ENCODE data around the gene MAP7. TPM values are rescaled to one million over a fixed set of nuclear protein-coding genes. Genes with fewer than 3 reads are reported as not detected.

Gene MAP7
- total and polyA plus RNA-seq, 7 donors = 1.2 to 33.5 (median 3.3) TPM

DNA sequence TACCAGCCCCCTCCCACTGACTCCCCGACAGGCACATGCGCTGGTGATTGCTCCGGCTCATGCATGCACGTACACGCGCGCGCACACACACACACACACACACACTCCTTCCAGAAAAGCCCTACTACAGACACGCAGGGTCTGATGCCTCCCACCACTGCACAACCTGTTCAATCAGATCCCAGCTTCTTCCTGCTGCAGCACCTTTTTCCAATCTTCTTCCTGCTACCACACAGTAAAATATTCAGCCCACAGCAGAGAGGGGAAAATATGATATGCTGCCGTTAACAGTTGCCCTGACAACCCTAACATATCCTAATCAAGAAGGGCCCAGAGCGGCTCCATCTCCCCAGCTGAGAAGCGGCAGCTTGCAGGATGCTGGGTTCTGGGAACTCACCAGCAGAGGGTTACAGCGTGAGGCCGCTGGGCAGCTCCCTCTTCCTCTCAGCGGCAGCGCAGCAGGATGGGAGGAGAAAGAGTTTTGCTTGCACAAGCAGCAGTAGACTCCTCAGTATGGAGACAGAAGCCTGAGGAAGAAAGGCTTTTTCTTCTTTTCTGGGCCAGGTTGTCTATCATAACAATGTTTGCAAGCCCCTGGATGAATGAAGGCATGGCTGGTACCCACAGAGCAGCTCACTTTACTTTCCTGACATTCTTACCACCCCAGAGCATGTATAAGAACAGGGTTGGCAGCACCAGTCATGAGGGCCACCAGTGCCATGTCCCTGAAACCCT lies 23.9 kb downstream of the MAP7 start:
- intact Hi-C loops (cut with DNase I) = no loop called here
- peak; percentile 71 for DNase-seq
- Histone ChIP-seq H3K9me3 (no peaks in the 10 kb centered on the region), H3K4me3 (no peak overlapping the region), H3K4me1 (peaks cover 0 to 10% (median 1%) of the 10 kb centered on the region in 4 donors), H3K36me3 (no peaks in the 10 kb centered on the region), H3K27ac (no peak overlapping the region), H3K27me3 (peaks cover 0 to 3% (median 0%) of the 10 kb centered on the region in 3 donors)
- TF ChIP-seq, protein P1, sequence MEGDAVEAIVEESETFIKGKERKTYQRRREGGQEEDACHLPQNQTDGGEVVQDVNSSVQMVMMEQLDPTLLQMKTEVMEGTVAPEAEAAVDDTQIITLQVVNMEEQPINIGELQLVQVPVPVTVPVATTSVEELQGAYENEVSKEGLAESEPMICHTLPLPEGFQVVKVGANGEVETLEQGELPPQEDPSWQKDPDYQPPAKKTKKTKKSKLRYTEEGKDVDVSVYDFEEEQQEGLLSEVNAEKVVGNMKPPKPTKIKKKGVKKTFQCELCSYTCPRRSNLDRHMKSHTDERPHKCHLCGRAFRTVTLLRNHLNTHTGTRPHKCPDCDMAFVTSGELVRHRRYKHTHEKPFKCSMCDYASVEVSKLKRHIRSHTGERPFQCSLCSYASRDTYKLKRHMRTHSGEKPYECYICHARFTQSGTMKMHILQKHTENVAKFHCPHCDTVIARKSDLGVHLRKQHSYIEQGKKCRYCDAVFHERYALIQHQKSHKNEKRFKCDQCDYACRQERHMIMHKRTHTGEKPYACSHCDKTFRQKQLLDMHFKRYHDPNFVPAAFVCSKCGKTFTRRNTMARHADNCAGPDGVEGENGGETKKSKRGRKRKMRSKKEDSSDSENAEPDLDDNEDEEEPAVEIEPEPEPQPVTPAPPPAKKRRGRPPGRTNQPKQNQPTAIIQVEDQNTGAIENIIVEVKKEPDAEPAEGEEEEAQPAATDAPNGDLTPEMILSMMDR (IDR thresholded peaks at IDR 0.05) = no peak
- TF ChIP-seq POLR2AphosphoS5 (IDR thresholded peaks at IDR 0.05) = no peak
- TF ChIP-seq POLR2A (IDR thresholded peaks at IDR 0.05) = no peak
- TF ChIP-seq EP300 (IDR thresholded peaks at IDR 0.05) = no peak
- 27 to 69% methylated on average over 16 of the region's 16 CpGs for WGBS, 2 donors

DNA sequence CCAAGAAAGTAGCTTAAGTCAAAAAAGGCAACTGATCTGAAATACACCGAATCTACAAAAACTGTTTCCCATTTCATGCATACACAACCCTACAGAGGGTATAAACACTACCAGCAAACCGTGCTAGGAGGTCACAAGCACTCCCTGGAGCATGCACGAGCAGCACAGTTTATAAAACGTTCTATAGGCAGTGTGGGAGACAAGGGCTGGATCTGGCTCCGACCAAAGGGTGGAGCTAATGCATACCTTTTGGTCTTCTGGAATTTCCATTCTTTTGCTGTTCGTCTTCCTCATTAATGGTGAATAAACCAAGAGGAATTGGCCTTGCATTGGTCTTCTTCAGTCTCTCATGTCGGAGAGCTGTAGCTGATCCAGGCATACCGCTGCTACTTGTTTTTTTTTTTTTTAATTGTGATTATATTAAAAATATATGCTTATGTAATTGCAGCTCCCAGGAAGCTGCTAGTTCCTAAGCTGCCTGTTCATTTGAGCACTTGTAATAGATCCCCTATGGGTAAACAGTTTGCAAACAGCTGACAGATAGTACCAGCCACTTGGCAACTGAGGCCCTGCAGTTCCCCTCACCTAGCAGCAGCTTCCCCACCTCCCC lies 24.5 kb downstream of the MAP7 start:
- DNase-seq = no peak
- no peak overlapping the region for H3K27ac ChIP-seq
- peaks cover 0 to 10% (median 1%) of the 10 kb centered on the region in 4 donors for H3K4me1 ChIP-seq
- peaks cover 0 to 3% (median 0%) of the 10 kb centered on the region in 3 donors for H3K27me3 ChIP-seq
- H3K9me3 ChIP-seq = no peaks in the 10 kb centered on the region
- TF ChIP-seq EP300 (IDR thresholded peaks at IDR 0.05) = no peak
- no peak for TF ChIP-seq POLR2AphosphoS5 (IDR thresholded peaks at IDR 0.05)
- TF ChIP-seq, protein P1 (IDR thresholded peaks at IDR 0.05) = no peak
- no peak for TF ChIP-seq POLR2A (IDR thresholded peaks at IDR 0.05)
- no peaks in the 10 kb centered on the region for H3K36me3 ChIP-seq
- 45 to 68% methylated on average over 8 of the region's 8 CpGs for WGBS, 2 donors
- no peak overlapping the region for H3K4me3 ChIP-seq
- intact Hi-C loops (cut with DNase I) = no loop called here

DNA sequence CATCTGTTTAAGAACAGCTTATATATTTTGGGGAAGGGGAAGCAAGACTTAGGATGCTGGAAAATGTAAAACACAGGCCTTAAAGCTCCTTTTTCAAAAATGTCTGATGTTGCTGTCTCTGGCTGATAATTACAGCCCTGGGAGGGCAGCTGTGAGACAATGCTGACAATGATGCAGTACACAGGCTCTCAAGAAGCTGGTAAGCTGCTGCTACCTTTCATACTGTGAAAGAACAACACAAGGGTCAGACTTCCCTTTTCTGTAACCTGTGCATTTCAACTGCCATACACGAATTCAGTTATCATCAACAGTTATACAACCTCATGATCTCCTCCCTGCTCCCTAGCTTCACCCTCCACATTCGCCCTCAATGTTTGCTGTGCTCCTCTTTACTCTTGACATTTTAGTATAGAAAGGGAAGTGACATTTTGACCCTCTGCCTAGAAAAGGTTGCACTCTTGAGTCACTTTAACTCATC lies 25.2 kb downstream of the MAP7 start:
- DNase-seq = no peak
- H3K9me3 ChIP-seq = no peaks in the 10 kb centered on the region
- WGBS, 2 donors = 26 to 27% methylated on average over 2 of the region's 2 CpGs
- intact Hi-C loops (cut with DNase I) = no loop called here
- H3K36me3 ChIP-seq = no peaks in the 10 kb centered on the region
- H3K27me3 ChIP-seq = peaks cover 0 to 3% (median 0%) of the 10 kb centered on the region in 3 donors
- H3K4me3 ChIP-seq = no peak overlapping the region
- H3K27ac ChIP-seq = no peak overlapping the region
- H3K4me1 ChIP-seq = peaks cover 0 to 10% (median 1%) of the 10 kb centered on the region in 4 donors
- TF ChIP-seq POLR2AphosphoS5 (IDR thresholded peaks at IDR 0.05) (no peak), POLR2A (IDR thresholded peaks at IDR 0.05) (no peak), EP300 (IDR thresholded peaks at IDR 0.05) (no peak)
- TF ChIP-seq, protein P1 (IDR thresholded peaks at IDR 0.05) = no peak

DNA sequence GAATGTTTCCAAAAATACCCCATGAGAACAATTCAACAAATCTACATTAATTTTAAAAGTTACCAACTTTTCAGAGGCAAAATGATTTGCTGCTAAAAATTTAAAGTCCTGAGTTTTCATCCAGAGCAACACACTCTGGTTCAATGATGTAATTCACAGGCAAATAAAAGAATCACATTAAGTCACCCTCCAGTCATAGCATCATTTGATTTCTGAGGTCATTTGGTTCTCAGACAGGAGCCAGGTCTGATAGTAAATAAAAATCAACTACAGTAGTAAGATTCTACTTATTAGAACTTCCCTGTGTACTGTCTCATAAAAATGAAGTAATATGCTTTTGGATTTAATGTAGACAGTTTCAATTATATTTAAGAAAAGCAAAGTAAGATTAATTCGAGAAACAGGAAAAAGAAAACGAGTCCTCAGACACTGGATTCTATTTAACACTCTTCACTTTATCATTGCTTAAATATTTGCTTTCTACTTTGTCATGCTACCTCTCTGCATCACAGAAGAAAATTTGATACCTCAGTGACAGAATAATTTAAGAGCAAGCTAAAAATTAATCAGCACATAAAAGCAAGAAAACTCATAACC lies 25.8 kb downstream of the MAP7 start:
- intact Hi-C loops (cut with DNase I) = no loop called here
- no peak for DNase-seq
- Histone ChIP-seq H3K27ac (no peak overlapping the region), H3K36me3 (no peaks in the 10 kb centered on the region), H3K9me3 (no peaks in the 10 kb centered on the region), H3K27me3 (peaks cover 0 to 3% (median 0%) of the 10 kb centered on the region in 3 donors), H3K4me1 (peaks cover 0 to 10% (median 1%) of the 10 kb centered on the region in 4 donors), H3K4me3 (no peak overlapping the region)
- 25 to 40% methylated on average over 2 of the region's 2 CpGs for WGBS, 2 donors
- TF ChIP-seq POLR2AphosphoS5 (IDR thresholded peaks at IDR 0.05) (no peak), POLR2A (IDR thresholded peaks at IDR 0.05) (no peak), EP300 (IDR thresholded peaks at IDR 0.05) (no peak)
- TF ChIP-seq, protein P1 (IDR thresholded peaks at IDR 0.05) = no peak
